Large intestine (tissue), 3 donors: ENCODE results near the gene GBE1. TPM values are rescaled to one million over a fixed set of nuclear protein-coding genes. Genes with fewer than 3 reads are reported as not detected.

ENCODE experiments used
- DNase-seq, 2 donors: peaks; one replicate each; pipeline versions ENCODE4 v3.0.0 to v3.0.0-alpha.2; 2013
- H3K27ac ChIP-seq: one replicate; pipeline ENCODE4 v1.5.1; 2013; ENCODE audit warnings: low read length
- H3K27me3 ChIP-seq: 2 replicates; pipeline ENCODE4 v1.6.1; 2013; ENCODE audit warnings: low read length; ENCODE audit not compliant: control insufficient read depth, insufficient read depth
- H3K36me3 ChIP-seq: 2 replicates; pipeline ENCODE4 v1.6.1; 2013; ENCODE audit warnings: low read length; ENCODE audit not compliant: control insufficient read depth, insufficient read depth
- H3K4me1 ChIP-seq: one replicate; pipeline ENCODE4 v1.6.1; 2013; ENCODE audit warnings: low read length; ENCODE audit not compliant: control insufficient read depth, insufficient read depth
- H3K4me3 ChIP-seq: one replicate; pipeline ENCODE4 v1.5.1; 2013; ENCODE audit warnings: low read length
- H3K9me3 ChIP-seq: one replicate; pipeline ENCODE4 v1.6.1; 2013; ENCODE audit warnings: mild to moderate bottlenecking, low read depth, low read length, moderate library complexity; ENCODE audit not compliant: control insufficient read depth
- WGBS: methylation state at CpG from one replicate; pipeline ENCODE4 v1.1.5; 2013; ENCODE audit warnings: low lambda C conversion rate; ENCODE audit not compliant: insufficient coverage; 5-methylcytosine and 5-hydroxymethylcytosine counted together
- polyA plus RNA-seq: library from polyadenylated mRNA; unstranded; fragments of 120-200 nt; gene quantifications from one replicate; pipeline ENCODE4 v1.2.1, GENCODE V29; 2013

Gene GBE1
- polyA plus RNA-seq, 1 donor, result 10.1 TPM

GRCh38 chr3:81581966-81582599, 179.4 kb downstream of the GBE1 start:
- H3K36me3 ChIP-seq, result no peaks in the 10 kb centered on the region
- H3K9me3 ChIP-seq, result no peaks in the 10 kb centered on the region
- no peaks in the 10 kb centered on the region for H3K4me1 ChIP-seq
- no peaks in the 10 kb centered on the region for H3K27me3 ChIP-seq
- no peak overlapping the region for H3K27ac ChIP-seq
- DNase-seq, result peak; percentile 7 to 26
- WGBS, result no CpG with 5 or more reads among the region's 5 CpGs
- no peak overlapping the region for H3K4me3 ChIP-seq

- WGBS, result 67% methylated on average over 3 of the region's 5 CpGs
- Histone ChIP-seq H3K4me1 (no peaks in the 10 kb centered on the region), H3K27ac (no peak overlapping the region), H3K36me3 (no peaks in the 10 kb centered on the region), H3K9me3 (no peaks in the 10 kb centered on the region), H3K27me3 (no peaks in the 10 kb centered on the region), H3K4me3 (no peak overlapping the region)
- DNase-seq, result no peak
These were observed 181.1 kb downstream of the GBE1 start for GRCh38 chr3:81580355-81580754.

- H3K4me1 ChIP-seq, result no peaks in the 10 kb centered on the region
- 100% methylated on average over 1 of the region's 2 CpGs for WGBS
- no peak for DNase-seq
- H3K4me3 ChIP-seq, result no peak overlapping the region
- no peaks in the 10 kb centered on the region for H3K36me3 ChIP-seq
- H3K27ac ChIP-seq, result no peak overlapping the region
- no peaks in the 10 kb centered on the region for H3K27me3 ChIP-seq
- H3K9me3 ChIP-seq, result no peaks in the 10 kb centered on the region
These were observed 181.7 kb downstream of the GBE1 start for GRCh38 chr3:81579744-81580143.

GRCh38 chr3:81572201-81572756, 189.2 kb downstream of the GBE1 start:
- WGBS, result 100% methylated on average over 1 of the region's 1 CpG
- no peak overlapping the region for H3K27ac ChIP-seq
- no peak overlapping the region for H3K4me3 ChIP-seq
- H3K36me3 ChIP-seq, result no peaks in the 10 kb centered on the region
- DNase-seq, result no peak
- H3K9me3 ChIP-seq, result no peaks in the 10 kb centered on the region
- H3K4me1 ChIP-seq, result no peaks in the 10 kb centered on the region
- H3K27me3 ChIP-seq, result no peaks in the 10 kb centered on the region

GRCh38 chr3:81568378-81568777, 193.1 kb downstream of the GBE1 start:
- no peak overlapping the region for H3K27ac ChIP-seq
- H3K36me3 ChIP-seq, result no peaks in the 10 kb centered on the region
- H3K4me1 ChIP-seq, result no peaks in the 10 kb centered on the region
- no peaks in the 10 kb centered on the region for H3K27me3 ChIP-seq
- WGBS, result 97% methylated on average over 4 of the region's 5 CpGs
- H3K4me3 ChIP-seq, result no peak overlapping the region
- DNase-seq, result no peak
- peaks cover 3% of the 10 kb centered on the region for H3K9me3 ChIP-seq

- H3K27ac ChIP-seq, result no peak overlapping the region
- DNase-seq, result no peak
- whole genome bisulfite sequencing, result 100% methylated on average over 1 of the region's 2 CpGs
- H3K4me1 ChIP-seq, result no peaks in the 10 kb centered on the region
- H3K9me3 ChIP-seq, result peaks cover 3% of the 10 kb centered on the region
- H3K27me3 ChIP-seq, result no peaks in the 10 kb centered on the region
- no peaks in the 10 kb centered on the region for H3K36me3 ChIP-seq
- no peak overlapping the region for H3K4me3 ChIP-seq
These were observed 196.4 kb downstream of the GBE1 start for GRCh38 chr3:81565041-81565440.

GRCh38 chr3:81558106-81558505, 203.3 kb downstream of the GBE1 start:
- DNase-seq, result no peak
- Histone ChIP-seq H3K4me3 (no peak overlapping the region), H3K36me3 (no peaks in the 10 kb centered on the region), H3K27ac (no peak overlapping the region), H3K27me3 (no peaks in the 10 kb centered on the region), H3K4me1 (no peaks in the 10 kb centered on the region), H3K9me3 (no peaks in the 10 kb centered on the region)
- no CpG with 5 or more reads among the region's 1 CpG for WGBS

GRCh38 chr3:81554801-81555200, 206.6 kb downstream of the GBE1 start:
- Histone ChIP-seq H3K27ac (no peak overlapping the region), H3K27me3 (no peaks in the 10 kb centered on the region), H3K36me3 (no peaks in the 10 kb centered on the region), H3K9me3 (no peaks in the 10 kb centered on the region), H3K4me1 (no peaks in the 10 kb centered on the region), H3K4me3 (no peak overlapping the region)
- 83% methylated on average over 1 of the region's 2 CpGs for WGBS
- no peak for DNase-seq

GRCh38 chr3:81554388-81554787, 207.1 kb downstream of the GBE1 start:
- no peaks in the 10 kb centered on the region for H3K27me3 ChIP-seq
- WGBS, result no CpG with 5 or more reads among the region's 1 CpG
- no peak overlapping the region for H3K27ac ChIP-seq
- H3K4me3 ChIP-seq, result no peak overlapping the region
- no peaks in the 10 kb centered on the region for H3K4me1 ChIP-seq
- no peak for DNase-seq
- no peaks in the 10 kb centered on the region for H3K36me3 ChIP-seq
- no peaks in the 10 kb centered on the region for H3K9me3 ChIP-seq

- Histone ChIP-seq H3K9me3 (peaks cover 5% of the 10 kb centered on the region), H3K27ac (no peak overlapping the region), H3K27me3 (no peaks in the 10 kb centered on the region), H3K36me3 (no peaks in the 10 kb centered on the region), H3K4me1 (no peaks in the 10 kb centered on the region), H3K4me3 (no peak overlapping the region)
- no peak for DNase-seq
- WGBS, result no CpG with 5 or more reads among the region's 2 CpGs
These were observed 211.0 kb downstream of the GBE1 start for GRCh38 chr3:81550415-81550814.

GRCh38 chr3:81549831-81550230, 211.6 kb downstream of the GBE1 start:
- no peak overlapping the region for H3K27ac ChIP-seq
- WGBS, result 89% methylated on average over 1 of the region's 2 CpGs
- H3K4me1 ChIP-seq, result no peaks in the 10 kb centered on the region
- H3K4me3 ChIP-seq, result no peak overlapping the region
- H3K9me3 ChIP-seq, result peaks cover 5% of the 10 kb centered on the region
- H3K36me3 ChIP-seq, result no peaks in the 10 kb centered on the region
- H3K27me3 ChIP-seq, result no peaks in the 10 kb centered on the region
- no peak for DNase-seq
